ENCODE data around the gene ACAA2. TPM values are rescaled to one million over a fixed set of nuclear protein-coding genes. Genes with fewer than 3 reads are reported as not detected.

The ACAA2 gene
- total and polyA plus RNA-seq, 2 of the 8 experiments (the other 6 are each of a cell fraction or from before 2014, with no cell fraction given): 63.4 to 151 TPM

GRCh38 chr18:49839012-49839411 lies 25.7 kb upstream of the ACAA2 start:
- Histone ChIP-seq H2BK15ac (ENCODE audit: low read length) (no peak overlapping the region), H3K36me3 (ENCODE audit: control insufficient read depth in 2 of 4, insufficient read depth in 4 of 4, low read length in 3 of 4) (no peaks in the 10 kb centered on the region; a peak in 1 of 8 replicates), H3K4me3 (ENCODE audit: extremely low read depth in 1 of 4, insufficient read depth in 2 of 4, low read depth in 3 of 4, low read length in 4 of 4) (no peak overlapping the region), H3K27ac (ENCODE audit: low read depth, low read length) (no peak overlapping the region), H2AFZ (ENCODE audit: low read length) (no peak overlapping the region), H4K91ac (replicated peaks; ENCODE audit: insufficient read length, low read length) (no peak overlapping the region), H3K79me1 (ENCODE audit: low read depth, low read length) (no peaks in the 10 kb centered on the region), H3K18ac (ENCODE audit: extremely low read depth, low read length) (no peak overlapping the region), H3K79me2 (ENCODE audit: control insufficient read depth in 1 of 2, insufficient read depth in 2 of 2, low read length in 2 of 2) (no peaks in the 10 kb centered on the region), H4K20me1 (replicated peaks in 1 of 2; ENCODE audit: control insufficient read depth in 1 of 2, insufficient read depth in 2 of 2, low read length in 2 of 2) (no peaks in the 10 kb centered on the region), H4K5ac (ENCODE audit: insufficient read length, low read depth, low read length) (no peak overlapping the region), H3K14ac (ENCODE audit: insufficient read length) (no peak overlapping the region), H4K8ac (ENCODE audit: extremely low read depth, insufficient read depth, low read length) (no peak overlapping the region), H3K27me3 (replicated peaks in 1 of 4; ENCODE audit: control insufficient read depth in 3 of 4, extremely low read depth in 1 of 4, insufficient read depth in 3 of 4, low read length in 3 of 4) (no peaks in the 10 kb centered on the region), H2BK20ac (ENCODE audit: low read length) (no peak overlapping the region), H3K9me3 (ENCODE audit: insufficient read depth in 2 of 2, low read depth in 1 of 2, low read length in 1 of 2) (no peaks in the 10 kb centered on the region), H3K23ac (ENCODE audit: insufficient read length) (no peak overlapping the region), H2BK12ac (ENCODE audit: low read depth, low read length) (no peak overlapping the region), H3K23me2 (ENCODE audit: low read depth, low read length) (no peaks in the 10 kb centered on the region), H3K56ac (replicated peaks; ENCODE audit: insufficient read length, low read depth, low read length) (no peak overlapping the region), H2BK5ac (ENCODE audit: low read depth, low read length) (no peak overlapping the region), H2BK120ac (replicated peaks; ENCODE audit: low read depth, low read length) (no peak overlapping the region), H3K4me1 (replicated peaks in 1 of 4; ENCODE audit: control insufficient read depth in 3 of 4, insufficient read depth in 4 of 4, low read length in 3 of 4) (no peaks in the 10 kb centered on the region), H3K4me2 (ENCODE audit: insufficient read depth in 1 of 2, low read depth in 2 of 2, low read length in 2 of 2) (no peak overlapping the region), H3K9ac (replicated peaks in 1 of 4; ENCODE audit: extremely low read depth in 1 of 4, low read depth in 3 of 4, low read length in 3 of 4) (no peak overlapping the region), H2AK5ac (ENCODE audit: low read depth, low read length) (no peak overlapping the region), H3K4ac (replicated peaks; ENCODE audit: insufficient read length, low read depth, low read length) (no peak overlapping the region)
- FAIRE-seq (no peak), DNase-seq (ENCODE audit: low read depth in 1 of 2, low spot score in 2 of 2) (no peak)
- TF ChIP-seq USF2 (IDR thresholded peaks at IDR 0.05; ENCODE audit: low read length) (no peak), PHF8 (conservative IDR thresholded peaks at IDR 0.05; ENCODE audit: low read depth, low read length) (no peak), SP4 (IDR thresholded peaks at IDR 0.05; ENCODE audit: low read length) (no peak), GTF2F1 (IDR thresholded peaks at IDR 0.05; ENCODE audit: borderline replicate concordance, low read depth, low read length) (no peak), KDM1A (IDR thresholded peaks at IDR 0.05; ENCODE audit: borderline replicate concordance, low read length) (no peak), CTBP2 (IDR thresholded peaks at IDR 0.05; ENCODE audit: borderline replicate concordance, insufficient read depth, insufficient read length, low read length) (no peak), SIX5 (IDR thresholded peaks at IDR 0.05; ENCODE audit: low read depth, low read length) (no peak), RXRA (IDR thresholded peaks at IDR 0.05; ENCODE audit: insufficient read depth, low read depth, low read length) (no peak), SIN3A (conservative IDR thresholded peaks at IDR 0.05 in 1 of 2, IDR thresholded peaks at IDR 0.05 in 1 of 2; ENCODE audit: low read depth in 1 of 2, low read length in 2 of 2) (no peak), RBBP5 (IDR thresholded peaks at IDR 0.05; ENCODE audit: borderline replicate concordance, low read depth, low read length) (no peak)
- WGBS, 2 experiments (ENCODE audit: extremely low coverage in 1 of 2, insufficient coverage in 1 of 2, insufficient read length in 1 of 2, insufficient replicate concordance in 2 of 2, low coverage in 1 of 2, low lambda C conversion rate in 2 of 2, missing lambda C conversion rate in 1 of 2): 90% methylated on average over 8 of the region's 8 CpGs; no CpG with 5 or more reads in 1 of the 2 experiments
- ChIA-PET CTCF (ENCODE audit: partially characterized antibody) (interaction anchor here (1.4 to 1.6 kb wide), 2 partner anchors 20 to 225 kb away, joined by 3 read pairs; no protein-coding TSS in a partner anchor), POLR2A (ENCODE audit: partially characterized antibody) (no interaction called here)
